Vagina (tissue), 2 donors: ENCODE results near the gene DENND2D.

Experiments
- POLR2AphosphoS5 ChIP-seq, 2 donors: sonication (generic); formaldehyde crosslinking; IDR thresholded peaks; one replicate each; pipeline ENCODE4 v1.9.0; 2017; ENCODE audit warnings: antibody characterized with exemption in 2 of 2, mild to moderate bottlenecking in 2 of 2, low read depth in 1 of 2; ENCODE audit not compliant: insufficient read depth in 1 of 2
- TF ChIP-seq, protein P1 (sequence below), 3 experiments: fragments of 450-650 bp in 2 of 3; fragments of 200-600 bp in 1 of 3; sonication (generic) in 1 of 3; IDR thresholded peaks; one replicate each; pipeline ENCODE4 v1.5.1; 2017 to 2019; ENCODE audit warnings: antibody characterized with exemption in 3 of 3, mild to moderate bottlenecking in 2 of 3, moderate library complexity in 2 of 3

GRCh38 chr1:111145963-111146768 lies 54.3 kb downstream of the DENND2D start:
- TF ChIP-seq, protein P1, sequence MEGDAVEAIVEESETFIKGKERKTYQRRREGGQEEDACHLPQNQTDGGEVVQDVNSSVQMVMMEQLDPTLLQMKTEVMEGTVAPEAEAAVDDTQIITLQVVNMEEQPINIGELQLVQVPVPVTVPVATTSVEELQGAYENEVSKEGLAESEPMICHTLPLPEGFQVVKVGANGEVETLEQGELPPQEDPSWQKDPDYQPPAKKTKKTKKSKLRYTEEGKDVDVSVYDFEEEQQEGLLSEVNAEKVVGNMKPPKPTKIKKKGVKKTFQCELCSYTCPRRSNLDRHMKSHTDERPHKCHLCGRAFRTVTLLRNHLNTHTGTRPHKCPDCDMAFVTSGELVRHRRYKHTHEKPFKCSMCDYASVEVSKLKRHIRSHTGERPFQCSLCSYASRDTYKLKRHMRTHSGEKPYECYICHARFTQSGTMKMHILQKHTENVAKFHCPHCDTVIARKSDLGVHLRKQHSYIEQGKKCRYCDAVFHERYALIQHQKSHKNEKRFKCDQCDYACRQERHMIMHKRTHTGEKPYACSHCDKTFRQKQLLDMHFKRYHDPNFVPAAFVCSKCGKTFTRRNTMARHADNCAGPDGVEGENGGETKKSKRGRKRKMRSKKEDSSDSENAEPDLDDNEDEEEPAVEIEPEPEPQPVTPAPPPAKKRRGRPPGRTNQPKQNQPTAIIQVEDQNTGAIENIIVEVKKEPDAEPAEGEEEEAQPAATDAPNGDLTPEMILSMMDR (IDR thresholded peaks at IDR 0.05): no peak
- TF ChIP-seq POLR2AphosphoS5 (IDR thresholded peaks at IDR 0.05; ENCODE audit: insufficient read depth in 1 of 2, low read depth in 1 of 2): no peak
